Measurements from ENCODE around the gene ADGRL1.

ADGRL1 gene

GRCh38 chr19:14135985-14136508, 69.9 kb downstream of the ADGRL1 start:
- DNase-seq: no peak

- no peak for DNase-seq
These were observed 70.6 kb downstream of the ADGRL1 start for GRCh38 chr19:14135355-14135754.

- no peak for DNase-seq
These were observed 78.0 kb downstream of the ADGRL1 start for GRCh38 chr19:14127929-14128509.

- DNase-seq: no peak
These were observed 78.8 kb downstream of the ADGRL1 start for GRCh38 chr19:14127176-14127575.

- DNase-seq: no peak
These were observed 83.0 kb downstream of the ADGRL1 start for GRCh38 chr19:14122924-14123323.

- DNase-seq: no peak
These were observed 85.5 kb downstream of the ADGRL1 start for GRCh38 chr19:14120497-14120780.

- no peak for DNase-seq
These were observed 86.1 kb downstream of the ADGRL1 start for GRCh38 chr19:14119644-14120496.

- DNase-seq: no peak
These were observed 86.8 kb downstream of the ADGRL1 start for GRCh38 chr19:14119146-14119545.

- DNase-seq: peak; percentile 35
These were observed 87.6 kb downstream of the ADGRL1 start for GRCh38 chr19:14118165-14119051.

- peak; percentile 99 for DNase-seq
These were observed 88.3 kb downstream of the ADGRL1 start, which contains the start of gene PRKACA for GRCh38 chr19:14117668-14118164. Gene PRKACA (minus strand): TSS chr19:14117762. CDS start chr19:14117547, 215 bp downstream.

- peak; percentile 16 for DNase-seq
These were observed 88.9 kb downstream of the ADGRL1 start for GRCh38 chr19:14116918-14117578.

- no peak for DNase-seq
These were observed 89.4 kb downstream of the ADGRL1 start for GRCh38 chr19:14116525-14116917.

- DNase-seq: no peak
These were observed 90.2 kb downstream of the ADGRL1 start for GRCh38 chr19:14115756-14116155.

- peak; percentile 70 for DNase-seq
These were observed 91.1 kb downstream of the ADGRL1 start for GRCh38 chr19:14114854-14115253.

- DNase-seq: no peak
These were observed 91.5 kb downstream of the ADGRL1 start for GRCh38 chr19:14114439-14114838.

- DNase-seq: peak; percentile 81
These were observed 92.1 kb downstream of the ADGRL1 start for GRCh38 chr19:14113762-14114414.

- DNase-seq: no peak
These were observed 93.1 kb downstream of the ADGRL1 start for GRCh38 chr19:14112809-14113385.

- DNase-seq: no peak
These were observed 93.7 kb downstream of the ADGRL1 start for GRCh38 chr19:14112051-14112808.

GRCh38 chr19:14111486-14111885, 94.5 kb downstream of the ADGRL1 start:
- DNase-seq: no peak

GRCh38 chr19:14110650-14111049, 95.3 kb downstream of the ADGRL1 start:
- DNase-seq: no peak

All from activated CD4-positive, alpha-beta T cell treated with anti-CD3 and anti-CD28 coated beads for 48 hours (primary cell).